ENCODE results near the gene CD177.
"Not testable (repeated sequence)": the region's sequence is repeated elsewhere in the genome, so short reads cannot be mapped to it uniquely, and the experiment has no call there.

GRCh38 chr19:43344347-43344925 lies 9.1 kb upstream of the CD177 start:
- TF ChIP-seq CTCF (IDR thresholded peaks at IDR 0.05; ENCODE audit: low read depth, low read length); EZH2phosphoT487 (IDR thresholded peaks at IDR 0.05; ENCODE audit: low read depth): not testable (repeated sequence)

Measured in OCI-LY3 (cell line).